ENCODE data around the gene TOX4.

The TOX4 gene

DNA sequence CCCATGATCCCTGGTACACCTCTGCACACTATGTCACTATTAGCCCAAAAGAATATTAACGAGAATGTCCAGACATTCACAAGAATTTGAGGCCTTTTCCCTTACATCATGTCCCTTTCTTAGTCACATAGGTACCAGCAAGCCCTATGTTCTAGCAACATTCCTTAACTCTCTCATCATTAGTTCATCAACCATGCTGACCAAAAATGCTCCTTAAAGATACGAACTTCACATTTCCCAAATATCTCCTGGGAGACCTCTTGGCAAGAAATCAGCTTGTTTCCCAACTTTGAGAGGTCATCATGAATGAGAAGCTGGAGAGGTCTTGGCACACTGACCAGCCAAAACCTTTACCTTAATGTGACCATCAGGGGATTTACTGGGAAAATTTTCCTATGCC lies 44.5 kb downstream of the TOX4 start:
- no peaks in the 10 kb centered on the region for H3K36me3 ChIP-seq (replicated peaks; ENCODE audit: low read depth, low read length)
- H3K27me3 ChIP-seq (ENCODE audit: low read depth, low read length) = peaks cover 5% of the 10 kb centered on the region; the same call in 1 of the 2 replicates
- H3K4me2 ChIP-seq (ENCODE audit: low read length) = no peak overlapping the region
- no peak for TF ChIP-seq EZH2phosphoT487 (IDR thresholded peaks at IDR 0.05; ENCODE audit: low read depth)
- TF ChIP-seq, protein P1, sequence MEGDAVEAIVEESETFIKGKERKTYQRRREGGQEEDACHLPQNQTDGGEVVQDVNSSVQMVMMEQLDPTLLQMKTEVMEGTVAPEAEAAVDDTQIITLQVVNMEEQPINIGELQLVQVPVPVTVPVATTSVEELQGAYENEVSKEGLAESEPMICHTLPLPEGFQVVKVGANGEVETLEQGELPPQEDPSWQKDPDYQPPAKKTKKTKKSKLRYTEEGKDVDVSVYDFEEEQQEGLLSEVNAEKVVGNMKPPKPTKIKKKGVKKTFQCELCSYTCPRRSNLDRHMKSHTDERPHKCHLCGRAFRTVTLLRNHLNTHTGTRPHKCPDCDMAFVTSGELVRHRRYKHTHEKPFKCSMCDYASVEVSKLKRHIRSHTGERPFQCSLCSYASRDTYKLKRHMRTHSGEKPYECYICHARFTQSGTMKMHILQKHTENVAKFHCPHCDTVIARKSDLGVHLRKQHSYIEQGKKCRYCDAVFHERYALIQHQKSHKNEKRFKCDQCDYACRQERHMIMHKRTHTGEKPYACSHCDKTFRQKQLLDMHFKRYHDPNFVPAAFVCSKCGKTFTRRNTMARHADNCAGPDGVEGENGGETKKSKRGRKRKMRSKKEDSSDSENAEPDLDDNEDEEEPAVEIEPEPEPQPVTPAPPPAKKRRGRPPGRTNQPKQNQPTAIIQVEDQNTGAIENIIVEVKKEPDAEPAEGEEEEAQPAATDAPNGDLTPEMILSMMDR (IDR thresholded peaks at IDR 0.05; ENCODE audit: low read depth, low read length) = no peak
- no peak overlapping the region for H3K27ac ChIP-seq (ENCODE audit: low read length)
- H3K4me3 ChIP-seq (ENCODE audit: low read length) = no peak overlapping the region
- no peak overlapping the region for H2AFZ ChIP-seq (ENCODE audit: low read depth, low read length)
- peaks cover 5% of the 10 kb centered on the region; the same call in 1 of the 2 replicates for H3K4me1 ChIP-seq (ENCODE audit: low read length)
- no peak overlapping the region for H3K9ac ChIP-seq (ENCODE audit: low read length)
- no peaks in the 10 kb centered on the region for H3K79me2 ChIP-seq (ENCODE audit: low read length)
- H3K9me3 ChIP-seq (ENCODE audit: insufficient read depth, low read length) = no peaks in the 10 kb centered on the region
- no peaks in the 10 kb centered on the region for H4K20me1 ChIP-seq (ENCODE audit: insufficient read depth, low read length)

DNA sequence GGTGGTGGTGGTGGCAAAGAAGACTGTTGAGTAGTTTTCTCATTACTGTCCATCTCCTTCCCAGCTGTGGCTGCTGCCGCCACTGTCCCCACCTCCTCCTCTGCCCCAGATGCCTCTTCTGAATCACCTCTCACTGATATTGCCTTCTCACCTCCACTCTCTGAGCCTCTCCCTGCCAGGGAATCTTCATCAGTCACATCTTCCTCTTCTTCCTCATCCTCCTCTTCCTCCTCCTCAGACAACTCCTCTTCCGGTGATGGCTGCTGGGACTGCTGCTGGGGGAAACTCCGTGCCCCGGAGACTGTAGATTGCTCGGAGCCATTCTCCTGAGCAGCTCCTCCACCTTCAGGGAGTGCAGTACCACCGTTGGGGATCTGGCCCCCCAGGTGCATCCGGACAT lies 46.2 kb downstream of the TOX4 start:
- Histone ChIP-seq H3K79me2 (ENCODE audit: low read length) (no peaks in the 10 kb centered on the region), H3K4me2 (ENCODE audit: low read length) (no peak overlapping the region), H3K4me1 (ENCODE audit: low read length) (peaks cover 12% of the 10 kb centered on the region)

GRCh38 chr14:21524575-21525490 lies 47.8 kb downstream of the TOX4 start:
- peaks cover 5% of the 10 kb centered on the region; the same call in 1 of the 2 replicates for H3K27me3 ChIP-seq (ENCODE audit: low read depth, low read length)
- peak overlapping the region; percentile 94 for H3K4me2 ChIP-seq (ENCODE audit: low read length)
- TF ChIP-seq EZH2phosphoT487 (IDR thresholded peaks at IDR 0.05; ENCODE audit: low read depth) = no peak
- TF ChIP-seq, protein P1 (IDR thresholded peaks at IDR 0.05; ENCODE audit: low read depth, low read length) = no peak
- no peaks in the 10 kb centered on the region for H3K79me2 ChIP-seq (ENCODE audit: low read length)
- H3K9me3 ChIP-seq (ENCODE audit: insufficient read depth, low read length) = no peaks in the 10 kb centered on the region
- peaks cover 12% of the 10 kb centered on the region for H3K4me1 ChIP-seq (ENCODE audit: low read length)
- H2AFZ ChIP-seq (ENCODE audit: low read depth, low read length) = no peak overlapping the region
- H3K36me3 ChIP-seq (replicated peaks; ENCODE audit: low read depth, low read length) = no peaks in the 10 kb centered on the region
- H3K4me3 ChIP-seq (ENCODE audit: low read length) = peak overlapping the region; percentile 98
- H3K9ac ChIP-seq (ENCODE audit: low read length) = no peak overlapping the region
- H4K20me1 ChIP-seq (ENCODE audit: insufficient read depth, low read length) = no peaks in the 10 kb centered on the region
- no peak overlapping the region for H3K27ac ChIP-seq (ENCODE audit: low read length)

More for the DNA sequence above, 46.2 kb downstream of the TOX4 start:
- no peaks in the 10 kb centered on the region for H3K9me3 ChIP-seq (ENCODE audit: insufficient read depth, low read length)
- H3K9ac ChIP-seq (ENCODE audit: low read length) = no peak overlapping the region
- H3K4me3 ChIP-seq (ENCODE audit: low read length) = no peak overlapping the region
- H3K36me3 ChIP-seq (replicated peaks; ENCODE audit: low read depth, low read length) = no peaks in the 10 kb centered on the region
- no peak overlapping the region for H3K27ac ChIP-seq (ENCODE audit: low read length)
- H3K27me3 ChIP-seq (ENCODE audit: low read depth, low read length) = peaks cover 5% of the 10 kb centered on the region; the same call in 1 of the 2 replicates
- H2AFZ ChIP-seq (ENCODE audit: low read depth, low read length) = no peak overlapping the region
- TF ChIP-seq, protein P1 (IDR thresholded peaks at IDR 0.05; ENCODE audit: low read depth, low read length) = no peak
- no peaks in the 10 kb centered on the region for H4K20me1 ChIP-seq (ENCODE audit: insufficient read depth, low read length)

DNA sequence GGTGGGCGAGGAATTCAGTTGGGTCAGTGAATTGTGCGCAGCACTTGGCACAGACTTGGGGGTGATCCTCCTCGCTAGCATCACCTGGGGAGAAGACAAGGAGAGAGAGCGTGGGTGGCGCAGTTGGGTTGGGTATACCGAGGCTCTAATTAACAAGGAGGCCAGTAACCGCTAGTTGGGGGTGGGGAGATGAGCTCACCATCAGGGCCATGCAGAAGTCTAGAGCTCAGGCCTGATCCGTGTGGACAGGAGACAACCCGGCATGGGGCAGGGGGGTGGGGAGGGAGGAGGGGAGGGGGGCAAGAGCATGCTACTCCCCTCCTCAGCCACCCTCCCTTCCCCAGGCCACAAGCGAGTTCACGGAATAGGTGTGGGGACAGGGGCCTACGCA lies 48.6 kb downstream of the TOX4 start:
- peaks cover 12% of the 10 kb centered on the region for H3K4me1 ChIP-seq (ENCODE audit: low read length)
- H3K27ac ChIP-seq (ENCODE audit: low read length) = no peak overlapping the region
- H3K79me2 ChIP-seq (ENCODE audit: low read length) = no peaks in the 10 kb centered on the region
- peak overlapping the region; percentile 94 for H3K4me2 ChIP-seq (ENCODE audit: low read length)
- H2AFZ ChIP-seq (ENCODE audit: low read depth, low read length) = peak overlapping the region; percentile 95
- H3K9ac ChIP-seq (ENCODE audit: low read length) = peak overlapping the region; percentile 82
- peaks cover 4% of the 10 kb centered on the region; the same call in 1 of the 2 replicates for H3K27me3 ChIP-seq (ENCODE audit: low read depth, low read length)
- H3K36me3 ChIP-seq (replicated peaks; ENCODE audit: low read depth, low read length) = no peaks in the 10 kb centered on the region
- H3K4me3 ChIP-seq (ENCODE audit: low read length) = peak overlapping the region; percentile 98
- no peaks in the 10 kb centered on the region for H3K9me3 ChIP-seq (ENCODE audit: insufficient read depth, low read length)
- TF ChIP-seq, protein P1 (IDR thresholded peaks at IDR 0.05; ENCODE audit: low read depth, low read length) = no peak
- no peak for TF ChIP-seq EZH2phosphoT487 (IDR thresholded peaks at IDR 0.05; ENCODE audit: low read depth)
- no peaks in the 10 kb centered on the region for H4K20me1 ChIP-seq (ENCODE audit: insufficient read depth, low read length)
